GM23338 (cell line): ENCODE results near the gene OR52K1. TPM values are rescaled to one million over a fixed set of nuclear protein-coding genes. Genes with fewer than 3 reads are reported as not detected.

Experiments
- ATAC-seq: fragments of 200-7000 bp; cut with Tn5 transposase; 3 replicates; pipeline ENCODE4 v1.9.1; 2020
- DNase-seq: peaks from one replicate; pipeline ENCODE4 v3.0.0-alpha.2; 2015; ENCODE audit warnings: low spot score
- H2AFZ ChIP-seq: fragments of 200-600 bp; sonication (generic); 2 replicates; pipeline ENCODE4 v1.8.0; 2016; ENCODE audit warnings: antibody characterized with exemption, mild to moderate bottlenecking, moderate library complexity
- H3F3A ChIP-seq: fragments of 200-600 bp; sonication (generic); replicated peaks from 2 replicates; pipeline ENCODE4 v1.8.0; 2017; ENCODE audit warnings: antibody characterized with exemption, mixed run types, low read depth
- H3K27ac ChIP-seq: fragments of 200-600 bp; sonication (generic); 2 replicates; pipeline ENCODE4 v1.6.1; 2016; ENCODE audit warnings: low read depth
- H3K27me3 ChIP-seq: fragments of 200-600 bp; sonication (generic); 2 replicates; pipeline ENCODE4 v1.8.0; 2016; ENCODE audit warnings: mild to moderate bottlenecking, mixed run types, moderate library complexity; ENCODE audit not compliant: insufficient read depth
- H3K36me3 ChIP-seq: fragments of 200-600 bp; sonication (generic); 2 replicates; pipeline ENCODE4 v1.8.0; 2016; ENCODE audit warnings: mild to moderate bottlenecking; ENCODE audit not compliant: insufficient read depth
- H3K4me1 ChIP-seq: fragments of 200-600 bp; sonication (generic); 2 replicates; pipeline ENCODE4 v1.8.0; 2016; ENCODE audit warnings: mild to moderate bottlenecking, moderate library complexity; ENCODE audit not compliant: insufficient read depth
- H3K4me2 ChIP-seq: fragments of 200-600 bp; sonication (generic); 2 replicates; pipeline ENCODE4 v1.7.1; 2017; ENCODE audit warnings: mixed run types
- H3K4me3 ChIP-seq: fragments of 200-600 bp; sonication (generic); 2 replicates; pipeline ENCODE4 v1.6.1; 2016; ENCODE audit warnings: mixed run types
- H3K79me2 ChIP-seq: fragments of 200-600 bp; sonication (generic); replicated peaks from 2 replicates; pipeline ENCODE4 v1.8.0; 2017; ENCODE audit warnings: mild to moderate bottlenecking; ENCODE audit not compliant: insufficient read depth
- H3K9me2 ChIP-seq: fragments of 200-600 bp; sonication (generic); 2 replicates; pipeline ENCODE4 v1.8.0; 2017; ENCODE audit not compliant: insufficient read depth
- H4K20me1 ChIP-seq: fragments of 200-600 bp; sonication (generic); replicated peaks from 2 replicates; pipeline ENCODE4 v1.8.0; 2017; ENCODE audit warnings: mild to moderate bottlenecking; ENCODE audit not compliant: insufficient read depth
- H3K27ac Mint-ChIP-seq: 2 replicates; pipeline ENCODE4 v1.8.0; 2020; ENCODE audit warnings: inconsistent platforms, mild to moderate bottlenecking, moderate library complexity, mixed read lengths
- H3K27me3 Mint-ChIP-seq: 3 replicates; pipeline ENCODE4 v1.8.0; 2022; ENCODE audit warnings: low read depth, mild to moderate bottlenecking, moderate library complexity, mixed read lengths, inconsistent platforms; ENCODE audit not compliant: insufficient read depth, poor library complexity
- H3K36me3 Mint-ChIP-seq: 3 replicates; pipeline ENCODE4 v1.8.0; 2021; ENCODE audit warnings: low read depth, mild to moderate bottlenecking, inconsistent platforms, moderate library complexity, mixed read lengths
- H3K4me1 Mint-ChIP-seq: 3 replicates; pipeline ENCODE4 v1.8.0; 2020; ENCODE audit warnings: mild to moderate bottlenecking, inconsistent platforms, mixed read lengths
- H3K4me3 Mint-ChIP-seq: 3 replicates; pipeline ENCODE4 v1.8.0; 2021; ENCODE audit warnings: moderate library complexity, mild to moderate bottlenecking, inconsistent platforms, mixed read lengths
- H3K9me3 Mint-ChIP-seq: 3 replicates; pipeline ENCODE4 v1.8.0; 2020; ENCODE audit warnings: moderate library complexity, mild to moderate bottlenecking, inconsistent platforms, mixed read lengths
- CREB1 ChIP-seq: fragments of 250-450 bp; sonication (Bioruptor Pico); IDR thresholded peaks from 2 replicates; pipeline ENCODE4 v1.5.0; 2020; ENCODE audit warnings: low read depth, mild to moderate bottlenecking, moderate library complexity
- CTCF ChIP-seq, 2 experiments: fragments of 200-600 bp in 1 of 2; sonication (generic) in 1 of 2; conservative IDR thresholded peaks; 2 replicates each; pipeline versions ENCODE4 v1.5.1 to v1.6.1; 2016 to 2017; ENCODE audit warnings: antibody characterized with exemption in 2 of 2, low read depth in 2 of 2, mild to moderate bottlenecking in 2 of 2, moderate library complexity in 1 of 2
- ETS1 ChIP-seq: IDR thresholded peaks from 2 replicates; pipeline ENCODE4 v1.6.1; 2016; ENCODE audit warnings: antibody characterized with exemption
- EZH2 ChIP-seq: fragments of 200-600 bp; sonication (generic); IDR thresholded peaks from one replicate; pipeline ENCODE4 v1.8.0; 2017; ENCODE audit warnings: antibody characterized with exemption, mild to moderate bottlenecking, low read depth; ENCODE audit not compliant: unreplicated experiment
- EZH2phosphoT487 ChIP-seq: fragments of 200-600 bp; sonication (generic); IDR thresholded peaks from one replicate; pipeline ENCODE4 v1.8.1; 2018; ENCODE audit warnings: antibody characterized with exemption; ENCODE audit not compliant: unreplicated experiment
- JUNB ChIP-seq: IDR thresholded peaks from one replicate; pipeline ENCODE4 v1.6.1; 2016; ENCODE audit warnings: antibody characterized with exemption; ENCODE audit not compliant: unreplicated experiment
- NANOG ChIP-seq: IDR thresholded peaks from 2 replicates; pipeline ENCODE4 v1.6.1; 2016; ENCODE audit warnings: antibody characterized with exemption, borderline replicate concordance
- POLR2AphosphoS5 ChIP-seq: IDR thresholded peaks from 2 replicates; pipeline ENCODE4 v1.6.1; 2016; ENCODE audit warnings: antibody characterized with exemption, low read depth
- REST ChIP-seq: IDR thresholded peaks from one replicate; pipeline ENCODE4 v1.6.1; 2018; ENCODE audit warnings: antibody characterized with exemption; ENCODE audit not compliant: unreplicated experiment
- STAT1 ChIP-seq: IDR thresholded peaks from one replicate; pipeline ENCODE4 v1.6.1; 2016; ENCODE audit warnings: antibody characterized with exemption; ENCODE audit not compliant: unreplicated experiment
- ZNF114 ChIP-seq: fragments of 250-450 bp; sonication (Bioruptor Pico); IDR thresholded peaks from 2 replicates; pipeline ENCODE4 v1.5.0; 2020; ENCODE audit warnings: mild to moderate bottlenecking, moderate library complexity
- ZNF331 ChIP-seq: fragments of 250-450 bp; sonication (Bioruptor Pico); IDR thresholded peaks from 2 replicates; pipeline ENCODE4 v1.5.0; 2020; ENCODE audit warnings: low read depth, mild to moderate bottlenecking, moderate library complexity
- ZNF462 ChIP-seq: fragments of 250-450 bp; sonication (Bioruptor Pico); IDR thresholded peaks from 2 replicates; pipeline ENCODE4 v1.5.0; 2020; ENCODE audit warnings: mild to moderate bottlenecking, moderate library complexity
- polyA plus RNA-seq: library from polyadenylated mRNA; unstranded; fragments of >200 nt; fragmentation: Nextera tagmentation; extraction: Ambion mirVana; gene quantifications from 2 replicates; pipeline ENCODE4 v1.2.1, GENCODE V29; 2016
- total RNA-seq: library from RNA; depleted of rRNA; stranded (reverse); fragments of >200 nt; shearing (Covaris generic); gene quantifications from 2 replicates; pipeline ENCODE4 v1.2.3, GENCODE V29; 2014

The OR52K1 gene
- total and polyA plus RNA-seq, 2 experiments from 2014 or later, result not detected

GRCh38 chr11:4511282-4512245 is 29.1 kb downstream of the OR52K1 start:
- Mint-ChIP-seq H3K4me3 (no peak overlapping the region), H3K9me3 (no peaks in the 10 kb centered on the region), H3K27ac (no peak overlapping the region), H3K36me3 (no peaks in the 10 kb centered on the region), H3K4me1 (no peaks in the 10 kb centered on the region), H3K27me3 (peaks cover 2% of the 10 kb centered on the region)
- Histone ChIP-seq H3K27me3 (no peaks in the 10 kb centered on the region), H4K20me1 (no peaks in the 10 kb centered on the region), H3K27ac (no peak overlapping the region), H2AFZ (no peak overlapping the region), H3K36me3 (no peaks in the 10 kb centered on the region), H3F3A (no peaks in the 10 kb centered on the region), H3K4me2 (no peak overlapping the region), H3K4me3 (no peak overlapping the region), H3K79me2 (no peaks in the 10 kb centered on the region), H3K4me1 (no peaks in the 10 kb centered on the region), H3K9me2 (no peaks in the 10 kb centered on the region)
- ATAC-seq (no peak), DNase-seq (no peak)
- no peak for TF ChIP-seq ZNF331 (CRISPR knock-in tag)
- no peak for TF ChIP-seq EZH2
- no peak for TF ChIP-seq EZH2phosphoT487
- TF ChIP-seq CREB1 (CRISPR knock-in tag), result no peak
- no peak for TF ChIP-seq ZNF462 (CRISPR knock-in tag)
- no peak for TF ChIP-seq REST
- no peak for TF ChIP-seq ZNF114
- TF ChIP-seq ETS1, result no peak
- no peak for TF ChIP-seq JUNB
- no peak for TF ChIP-seq POLR2AphosphoS5
- TF ChIP-seq CTCF (conservative IDR thresholded peaks at IDR 0.05; ENCODE audit: low read depth in 2 of 2), result no peak
- no peak for TF ChIP-seq STAT1
- TF ChIP-seq NANOG, result no peak
